Tongue (tissue), 2 donors: Measurements from ENCODE around the gene PRMT5. TPM values are rescaled to one million over a fixed set of nuclear protein-coding genes. Genes with fewer than 3 reads are reported as not detected.
A peak's percentile ranks its signal among the peaks of the same experiment; 100 is the strongest.
"Not testable (repeated sequence)": the region's sequence is repeated elsewhere in the genome, so short reads cannot be mapped to it uniquely, and the experiment has no call there.

Source experiments
- DNase-seq: peaks from one replicate; pipeline ENCODE4 v3.0.0-alpha.2; 2015
- total RNA-seq: library from RNA; depleted of rRNA; stranded (reverse); fragments of >200 nt; gene quantifications from one replicate; pipeline ENCODE4 v1.2.3, GENCODE V29; 2014

Gene PRMT5
- total RNA-seq, 1 donor from 2014 or later: 64.8 TPM

- peak; percentile 27 for DNase-seq
Measured at GRCh38 chr14:22932146-22932545, 3.0 kb upstream of the PRMT5 start.

- no peak for DNase-seq
Measured at GRCh38 chr14:22929961-22930364, 787 bp upstream of the PRMT5 start.

DNA sequence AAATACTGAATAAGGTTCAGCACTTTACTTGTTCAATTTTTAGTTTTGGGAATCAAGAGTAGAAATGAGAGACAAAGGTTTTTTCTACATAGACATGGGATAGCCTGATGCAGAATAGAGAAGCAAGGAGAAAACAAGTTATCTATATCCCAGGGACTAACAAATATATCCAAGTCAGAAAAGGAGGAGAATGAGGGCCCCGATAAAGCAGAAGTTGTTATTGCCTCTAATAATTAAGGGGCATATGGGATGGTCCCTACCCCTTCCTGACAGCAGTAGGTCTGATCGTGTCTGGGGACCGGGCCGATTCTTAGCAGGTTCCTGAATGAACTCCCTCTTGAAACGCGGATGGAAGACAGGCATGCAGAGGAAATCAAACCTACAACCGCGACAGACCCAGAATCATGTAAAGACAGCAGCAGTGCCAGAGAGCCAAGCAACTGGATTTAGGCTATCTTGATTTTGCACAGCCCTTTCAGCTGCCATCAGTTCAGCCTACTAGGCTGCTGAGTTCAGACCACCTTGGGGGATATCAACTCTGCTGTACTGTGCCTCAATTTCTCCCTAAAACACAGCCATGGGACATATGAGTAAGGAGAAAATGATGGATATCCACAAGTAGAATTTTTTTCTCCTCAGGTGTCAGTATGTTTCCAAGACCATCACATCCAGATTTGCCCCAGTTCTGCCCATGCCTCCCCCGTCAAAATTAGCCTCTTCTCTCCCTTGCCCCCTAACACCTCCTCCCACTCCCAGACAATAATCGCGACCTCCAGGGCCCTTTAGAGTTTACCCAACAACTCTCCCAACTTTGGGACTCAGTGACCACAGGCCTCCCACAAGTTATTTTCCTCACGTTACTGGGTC, 706 bp downstream of the PRMT5 start:
- DNase-seq: peak; percentile 17

DNA sequence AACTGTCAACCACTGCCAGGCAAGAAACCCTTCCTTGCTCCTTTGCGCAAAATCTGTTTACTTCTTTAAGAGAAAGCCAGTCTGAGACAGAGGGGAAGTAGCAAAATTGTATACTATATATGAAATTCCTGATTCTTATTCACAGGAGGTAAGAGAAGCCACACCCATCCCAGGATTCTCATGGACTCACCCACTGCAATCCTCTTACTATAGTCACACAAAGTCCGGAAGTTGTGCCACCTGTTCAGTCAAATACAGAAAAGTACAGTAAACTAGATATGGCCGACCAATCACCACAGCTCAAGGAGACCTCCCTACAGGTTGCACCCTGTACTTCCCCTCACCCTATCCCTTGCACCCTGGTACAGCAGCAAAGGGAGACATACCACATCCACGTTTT, 2.9 kb downstream of the PRMT5 start:
- no peak for DNase-seq

DNA sequence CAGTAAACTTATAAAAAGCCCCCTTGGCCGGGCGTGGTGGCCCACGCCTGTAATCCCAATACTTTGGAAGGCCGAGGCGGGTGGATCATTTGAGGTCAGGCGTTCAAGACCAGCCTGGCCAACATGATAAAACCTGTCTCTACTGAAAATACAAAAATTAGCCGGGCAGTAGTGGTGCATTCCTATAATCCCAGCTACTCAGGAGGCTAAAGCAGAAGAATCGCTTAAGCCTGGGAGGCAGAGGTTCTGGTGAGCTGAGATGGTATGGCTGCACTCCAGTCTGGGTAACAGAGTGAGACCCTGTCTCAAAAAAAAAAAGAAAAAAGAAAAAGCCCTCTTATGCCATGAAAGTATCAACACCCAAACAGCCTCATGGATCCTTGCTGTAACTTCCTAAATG, 3.7 kb downstream of the PRMT5 start:
- DNase-seq: no peak

GRCh38 chr14:22923746-22924145, 5.4 kb downstream of the PRMT5 start:
- no peak for DNase-seq

GRCh38 chr14:22922294-22922693, 6.9 kb downstream of the PRMT5 start:
- no peak for DNase-seq

GRCh38 chr14:22920697-22921096, 8.5 kb downstream of the PRMT5 start:
- no peak for DNase-seq

GRCh38 chr14:22919601-22919921, 9.6 kb downstream of the PRMT5 start:
- DNase-seq: no peak

DNA sequence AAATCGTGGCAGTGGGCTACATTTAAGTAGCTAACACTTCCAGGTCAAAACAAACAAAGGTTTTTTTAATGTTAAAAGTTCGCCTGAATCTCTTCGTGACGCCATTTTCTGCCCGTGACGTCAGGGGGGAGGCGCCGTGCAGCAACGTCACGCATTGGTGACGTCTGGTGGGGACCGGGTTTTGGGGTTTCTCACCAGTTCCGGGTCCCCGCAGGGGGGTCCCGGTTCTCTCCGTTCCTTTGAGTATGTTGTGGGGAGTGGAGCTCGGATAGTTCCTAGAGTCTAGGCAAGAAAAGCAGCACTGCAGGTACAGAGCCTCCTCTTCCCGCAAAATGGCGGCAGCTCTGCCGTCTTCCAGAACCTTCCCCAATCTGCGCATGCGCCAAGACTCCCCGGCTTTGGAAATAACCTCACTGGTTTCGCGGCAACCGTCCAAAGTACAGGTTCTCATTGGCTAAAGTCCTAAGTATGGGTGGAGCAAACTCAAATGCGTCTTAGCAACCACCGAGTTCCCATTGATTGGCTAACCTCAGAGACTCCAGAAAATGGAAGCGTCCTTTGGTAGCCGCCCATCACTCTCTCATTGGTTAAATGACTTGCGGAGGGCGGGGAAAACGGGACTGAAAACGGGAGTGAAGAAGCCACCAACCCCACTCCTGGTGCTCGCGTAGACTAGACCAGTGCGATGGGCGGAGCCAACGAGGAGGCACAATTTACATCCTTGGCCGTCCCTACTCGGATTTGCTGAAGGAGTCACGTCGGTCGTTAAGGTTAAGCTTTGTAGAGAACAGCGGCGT, 10.2 kb downstream of the PRMT5 start, which contains the start of gene RBM23:
Gene RBM23 (minus strand): TSS at position 346 of the 797 bp plus-strand sequence.
- peak; percentile 100 for DNase-seq

DNA sequence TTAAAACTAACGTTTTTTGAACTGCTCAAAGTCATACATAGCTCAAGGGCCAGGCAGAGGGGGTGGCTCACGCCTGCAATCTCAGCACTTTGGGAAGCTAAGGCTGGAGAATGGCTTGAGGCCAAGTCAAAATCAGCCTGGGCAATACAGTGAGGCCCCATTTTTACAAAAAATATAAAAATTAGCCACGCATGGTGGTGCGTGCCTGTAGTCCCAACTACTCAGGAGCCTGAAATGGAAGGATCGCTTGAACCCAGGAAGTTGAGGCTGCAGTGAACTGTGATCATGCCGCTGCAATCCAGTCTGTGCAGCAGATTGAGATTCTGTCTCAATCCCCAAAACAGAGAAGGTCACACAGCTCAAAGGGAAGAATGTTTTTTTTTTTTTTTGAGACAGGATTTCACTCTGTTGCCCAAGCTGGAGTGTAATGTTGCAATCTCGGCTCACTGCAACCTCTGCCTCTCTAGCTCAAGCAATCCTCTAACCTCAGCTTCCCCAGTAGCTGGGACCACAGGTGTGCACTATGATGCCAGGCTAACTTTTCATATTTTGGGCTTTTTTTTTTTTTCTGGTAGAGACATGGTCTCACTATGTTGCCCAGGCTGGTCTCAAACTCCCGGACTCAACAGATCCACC, 13.2 kb downstream of the PRMT5 start:
- no peak for DNase-seq

DNA sequence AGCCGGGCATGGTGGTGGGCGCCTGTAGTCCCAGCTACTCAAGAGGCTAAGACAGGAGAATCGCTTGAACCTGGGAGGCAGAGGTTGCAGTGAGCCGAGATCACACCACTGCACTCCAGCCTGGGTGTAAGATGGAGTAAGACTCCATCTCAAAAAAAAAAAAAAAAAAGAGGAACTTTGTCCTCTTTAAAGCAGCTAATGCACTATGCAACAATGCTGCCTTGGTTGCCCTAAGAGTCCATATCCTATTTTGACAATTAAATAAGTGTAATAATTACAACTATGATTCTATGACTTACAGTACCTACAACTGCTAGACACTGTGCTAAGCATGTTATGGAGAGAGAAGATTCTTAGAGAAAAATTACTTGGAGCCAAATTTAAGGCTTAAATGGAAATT, 14.3 kb downstream of the PRMT5 start:
- DNase-seq: not testable (repeated sequence)

DNA sequence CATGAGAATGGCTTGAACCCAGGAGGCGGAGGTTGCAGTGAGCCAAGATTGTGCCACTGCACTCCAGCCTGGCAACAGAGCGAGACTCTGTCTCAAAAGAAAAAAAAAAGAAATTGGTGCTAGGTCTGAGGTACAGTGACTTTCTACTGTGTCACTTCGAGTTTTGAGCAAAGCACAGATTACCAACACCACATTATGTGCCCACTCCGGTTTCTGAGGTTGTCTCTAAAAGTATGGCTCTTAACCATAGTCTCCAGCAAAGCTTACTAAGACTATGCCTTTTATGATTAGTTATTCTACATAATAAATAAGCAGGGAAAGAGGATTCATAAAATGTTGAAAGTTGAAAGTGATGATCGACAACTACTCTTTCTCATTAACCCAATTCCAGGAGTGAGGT, 18.3 kb downstream of the PRMT5 start:
- DNase-seq: no peak

DNA sequence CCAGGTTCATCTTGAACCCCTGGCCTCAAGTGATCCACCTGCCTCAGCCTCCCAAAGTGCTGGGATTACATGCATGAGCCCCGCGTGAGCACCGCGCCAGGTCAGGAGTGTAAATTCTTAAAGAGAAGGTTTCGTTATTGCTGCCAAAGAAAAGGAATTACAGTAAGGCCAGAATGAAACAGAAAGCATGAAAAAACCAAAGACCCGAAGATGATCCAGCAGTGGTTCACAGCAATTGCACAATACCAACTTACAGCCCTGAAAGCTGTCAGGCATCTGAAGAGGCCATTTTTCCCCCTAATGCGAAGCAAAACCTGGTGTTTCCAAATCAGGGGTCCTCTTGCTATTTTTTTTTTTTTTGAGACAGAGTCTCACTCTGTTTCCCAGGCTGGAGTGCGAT, 20.6 kb downstream of the PRMT5 start:
- no peak for DNase-seq

- DNase-seq: no peak
Measured at GRCh38 chr14:22907429-22907828, 21.7 kb downstream of the PRMT5 start.

DNA sequence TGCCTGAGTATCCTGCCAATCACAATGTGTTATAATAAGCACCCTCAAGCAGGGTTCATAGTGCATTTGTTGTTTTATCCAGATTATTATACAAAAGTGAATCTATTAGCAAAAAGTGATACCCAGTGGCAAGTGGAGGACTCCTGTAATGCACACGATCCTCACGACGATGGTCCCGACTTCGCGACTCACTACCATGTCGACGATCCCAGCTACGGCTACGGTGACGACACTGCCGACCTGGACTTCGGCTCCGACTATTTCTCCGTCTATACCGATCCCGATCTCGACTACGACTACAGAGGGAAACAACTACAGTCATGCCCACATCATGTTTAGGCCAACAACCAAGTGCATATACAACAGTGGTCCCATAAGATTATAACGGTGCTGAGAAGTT, 23.1 kb downstream of the PRMT5 start:
- no peak for DNase-seq

- DNase-seq: no peak
Measured at GRCh38 chr14:22905627-22906026, 23.5 kb downstream of the PRMT5 start.

GRCh38 chr14:22903742-22904087, 25.5 kb downstream of the PRMT5 start:
- no peak for DNase-seq

DNA sequence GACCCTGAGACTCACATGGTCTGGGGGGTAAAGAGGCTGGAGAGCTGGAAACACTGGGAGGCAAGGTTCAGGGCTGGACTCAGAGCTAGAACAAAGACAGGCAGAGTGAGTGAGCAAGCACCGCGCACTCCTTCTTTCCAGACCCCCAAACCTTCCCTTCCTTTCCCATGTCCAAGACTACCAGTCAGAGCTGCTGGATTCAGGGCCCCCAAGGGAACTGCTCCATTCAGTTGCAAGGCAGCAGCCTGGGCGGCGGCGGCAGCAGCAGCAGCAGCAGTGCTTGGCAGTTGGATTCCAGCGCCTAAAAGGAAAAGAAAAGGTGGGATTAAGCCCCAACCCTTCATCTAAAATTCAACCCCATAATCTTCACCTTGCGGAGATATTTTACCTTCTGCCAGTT, 27.4 kb downstream of the PRMT5 start:
- DNase-seq: no peak

GRCh38 chr14:22900081-22900799, 28.9 kb downstream of the PRMT5 start:
- peak; percentile 82 for DNase-seq

- DNase-seq: no peak
Measured at GRCh38 chr14:22898302-22899090, 30.7 kb downstream of the PRMT5 start.

DNA sequence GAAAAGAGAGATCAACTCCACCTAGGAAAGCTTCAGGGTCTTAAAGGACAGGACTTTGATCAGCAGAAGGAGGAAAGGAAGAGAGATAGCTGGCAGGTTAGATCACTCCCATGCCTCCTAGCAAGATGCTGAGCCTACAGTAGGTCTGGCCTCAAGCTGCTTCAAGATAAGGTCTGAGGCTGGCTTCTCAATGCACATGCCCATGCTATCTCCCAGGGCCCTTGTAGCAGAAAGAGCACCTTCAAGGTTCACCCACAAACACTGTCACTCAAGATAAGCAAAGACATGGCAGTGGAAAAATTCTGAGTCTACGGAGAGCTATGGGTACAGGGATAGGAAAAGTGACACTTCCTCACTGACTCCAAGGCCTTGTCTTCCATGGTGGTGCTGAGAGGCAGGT, 31.8 kb downstream of the PRMT5 start:
- no peak for DNase-seq
